Esophagus (tissue), 2 donors: ENCODE measurements around the gene CDKL1. TPM values are rescaled to one million over a fixed set of nuclear protein-coding genes. Genes with fewer than 3 reads are reported as not detected.

Experiments used
- H3K27ac ChIP-seq, 2 donors: one replicate each; pipeline ENCODE4 v1.5.1; 2013; ENCODE audit warnings: low read depth in 2 of 2, mild to moderate bottlenecking in 2 of 2, inconsistent platforms in 1 of 2, low read length in 1 of 2, moderate library complexity in 1 of 2
- H3K27me3 ChIP-seq, 2 donors: one replicate each; pipeline ENCODE4 v1.6.1; 2013; ENCODE audit warnings: low read length in 2 of 2, control low read depth in 1 of 2, mild to moderate bottlenecking in 1 of 2; ENCODE audit not compliant: insufficient read depth in 2 of 2, control insufficient read depth in 1 of 2
- H3K36me3 ChIP-seq, 2 donors: one replicate each; pipeline ENCODE4 v1.6.1; 2013; ENCODE audit warnings: low read length in 1 of 2; ENCODE audit not compliant: control insufficient read depth in 2 of 2, insufficient read depth in 2 of 2
- H3K4me1 ChIP-seq, 2 donors: one replicate each; pipeline ENCODE4 v1.6.1; 2013; ENCODE audit warnings: low read length in 1 of 2; ENCODE audit not compliant: control insufficient read depth in 2 of 2, insufficient read depth in 2 of 2
- H3K4me3 ChIP-seq, 2 donors: one replicate each; pipeline ENCODE4 v1.5.1; 2013; ENCODE audit warnings: low read length in 2 of 2, mild to moderate bottlenecking in 2 of 2, low read depth in 1 of 2, moderate library complexity in 1 of 2
- H3K9me3 ChIP-seq, 2 donors: one replicate each; pipeline ENCODE4 v1.6.1; 2013; ENCODE audit warnings: mild to moderate bottlenecking in 2 of 2, low read depth in 1 of 2, low read length in 1 of 2, moderate library complexity in 1 of 2; ENCODE audit not compliant: control insufficient read depth in 2 of 2, insufficient read depth in 1 of 2
- WGBS, 2 donors: extraction: QIAGEN DNeasy Blood & Tissue Kit; methylation state at CpG; one replicate each; pipeline ENCODE4 v1.1.7; 2013; 5-methylcytosine and 5-hydroxymethylcytosine counted together
- polyA plus RNA-seq, 2 donors: library from polyadenylated mRNA; stranded (reverse); fragments of 200-250 nt; gene quantifications; one replicate each; pipeline ENCODE4 v1.2.3, GENCODE V29; 2013
- donor health status: healthy with polysubstance abuse.
- donor health status: Bipolar disorder and iron deficiency.

The CDKL1 gene
- polyA plus RNA-seq, 2 donors: 1.6 to 1.7 TPM

DNA sequence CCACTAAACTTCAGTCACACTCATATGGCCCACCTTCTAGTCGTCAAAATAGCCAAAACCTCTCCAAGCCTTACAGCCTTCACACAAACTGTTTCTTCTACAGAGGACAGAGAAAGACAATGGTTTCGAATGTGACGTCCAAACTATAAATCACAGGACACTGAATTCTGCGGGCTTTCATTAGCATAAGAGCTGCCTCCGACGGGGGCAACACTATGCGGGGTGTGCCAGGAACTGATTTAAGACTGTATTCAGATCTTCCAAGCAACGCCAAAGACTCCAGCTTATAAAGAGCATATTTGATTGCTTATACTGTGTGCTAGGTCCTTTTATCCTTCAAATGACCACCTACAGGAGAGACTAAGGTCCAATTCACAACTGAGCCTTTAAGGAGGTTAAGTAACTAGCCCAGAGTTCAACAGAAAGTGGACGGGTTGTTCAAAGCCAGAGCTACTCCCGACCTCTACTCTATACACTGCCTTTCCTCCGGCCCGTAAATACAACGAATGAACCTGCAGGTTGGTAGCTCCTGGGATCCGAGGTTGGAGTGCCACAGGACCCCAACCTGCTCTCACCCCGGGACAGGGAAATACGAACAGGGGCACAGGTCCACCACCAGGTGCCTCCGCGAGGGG is 85.2 kb downstream of the CDKL1 start:
- no peaks in the 10 kb centered on the region for H3K36me3 ChIP-seq
- peak overlapping the region; percentile 97 for H3K27ac ChIP-seq
- H3K27me3 ChIP-seq: no peaks in the 10 kb centered on the region
- 3% methylated on average over 18 of the region's 18 CpGs for WGBS, 2 donors
- peak overlapping the region; percentile 65 to 77 for H3K4me3 ChIP-seq
- H3K4me1 ChIP-seq: no peaks in the 10 kb centered on the region
- no peaks in the 10 kb centered on the region for H3K9me3 ChIP-seq

DNA sequence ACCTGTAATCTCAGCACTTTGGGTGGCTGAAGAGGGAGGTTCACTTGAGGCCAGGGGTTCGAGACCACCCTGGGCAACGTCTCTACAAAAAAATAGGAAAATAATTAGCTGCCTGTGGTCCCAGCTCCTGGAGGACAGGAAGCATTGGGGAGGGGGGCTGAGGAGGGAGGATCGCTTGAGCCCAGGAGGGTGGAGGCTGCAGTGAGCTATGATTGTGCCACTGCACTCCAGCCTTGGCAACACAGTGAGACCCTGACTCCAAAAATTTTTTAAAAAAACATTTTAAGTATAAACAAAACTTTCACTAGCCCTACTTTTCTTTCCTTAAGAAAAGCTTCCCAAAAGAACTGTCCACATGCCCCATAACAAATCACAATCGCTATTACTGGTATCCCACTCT is 86.2 kb downstream of the CDKL1 start:
- no peaks in the 10 kb centered on the region for H3K4me1 ChIP-seq
- H3K4me3 ChIP-seq: no peak overlapping the region
- no peaks in the 10 kb centered on the region for H3K27me3 ChIP-seq
- H3K27ac ChIP-seq: no peak overlapping the region
- 90 to 91% methylated on average over 4 of the region's 4 CpGs for WGBS, 2 donors
- no peaks in the 10 kb centered on the region for H3K9me3 ChIP-seq
- H3K36me3 ChIP-seq: no peaks in the 10 kb centered on the region

GRCh38 chr14:50308363-50308915 is 88.2 kb downstream of the CDKL1 start:
- 82 to 84% methylated on average over 4 of the region's 4 CpGs for WGBS, 2 donors
- no peak overlapping the region for H3K27ac ChIP-seq
- H3K9me3 ChIP-seq: no peaks in the 10 kb centered on the region
- H3K4me1 ChIP-seq: no peaks in the 10 kb centered on the region
- no peaks in the 10 kb centered on the region for H3K36me3 ChIP-seq
- no peaks in the 10 kb centered on the region for H3K27me3 ChIP-seq
- no peak overlapping the region for H3K4me3 ChIP-seq

DNA sequence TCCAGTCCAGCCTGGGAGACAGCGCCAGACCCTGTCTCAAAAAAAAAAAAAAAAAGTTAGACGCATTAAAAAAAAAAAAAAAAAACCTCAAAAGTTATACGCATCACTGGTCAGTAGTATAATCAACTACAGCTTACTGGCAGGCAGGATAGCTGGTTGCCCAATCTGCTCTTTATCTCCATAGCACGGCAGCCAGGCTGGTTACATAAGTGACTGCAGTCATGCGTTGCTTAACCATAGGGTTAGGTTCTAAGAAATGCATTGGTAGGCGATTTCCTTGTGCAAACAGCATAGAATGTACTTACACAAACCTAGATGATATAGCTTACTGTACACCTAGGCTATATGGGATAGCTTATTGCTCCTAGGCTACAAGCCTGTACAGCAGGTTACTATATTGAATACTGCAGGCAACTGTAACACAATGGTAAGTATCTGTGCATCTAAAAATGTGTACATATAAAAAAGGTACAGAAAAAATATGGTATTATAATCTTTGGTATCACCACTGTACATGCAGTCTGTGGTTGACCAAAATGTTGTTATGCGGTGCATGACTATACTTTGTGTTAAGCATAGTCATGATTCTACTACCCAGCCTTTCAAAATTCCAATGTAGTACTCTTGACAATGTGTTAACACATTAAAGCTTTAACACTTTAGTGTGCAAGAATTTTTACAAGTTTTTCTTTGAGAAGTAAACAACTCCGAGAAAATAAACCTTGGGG is 92.8 kb downstream of the CDKL1 start:
- H3K36me3 ChIP-seq: no peaks in the 10 kb centered on the region
- no peaks in the 10 kb centered on the region for H3K27me3 ChIP-seq
- no peaks in the 10 kb centered on the region for H3K9me3 ChIP-seq
- H3K4me1 ChIP-seq: no peaks in the 10 kb centered on the region
- 78 to 82% methylated on average over 7 to 8 of the region's 8 CpGs for WGBS, 2 donors
- H3K27ac ChIP-seq: no peak overlapping the region
- no peak overlapping the region for H3K4me3 ChIP-seq

DNA sequence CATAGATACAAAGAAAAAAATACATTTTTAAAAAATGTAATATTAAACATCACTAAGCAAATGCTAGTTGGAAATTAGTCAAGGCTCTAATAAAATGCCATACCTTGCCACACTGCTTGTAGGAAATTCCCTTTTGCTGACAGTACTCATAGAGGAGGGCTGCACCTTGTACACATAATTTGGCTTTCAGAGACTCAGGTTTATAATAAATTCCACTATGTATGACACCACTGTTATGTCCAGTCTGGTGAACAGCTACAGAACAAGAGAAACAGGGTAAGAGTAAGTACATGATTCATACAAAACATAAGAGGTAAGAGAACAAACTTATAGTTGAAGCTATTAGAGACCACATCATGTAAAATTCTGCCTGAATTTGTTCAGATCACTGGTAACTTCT is 94.8 kb downstream of the CDKL1 start:
- Histone ChIP-seq H3K36me3 (no peaks in the 10 kb centered on the region), H3K4me3 (no peak overlapping the region), H3K9me3 (no peaks in the 10 kb centered on the region), H3K27ac (no peak overlapping the region), H3K27me3 (no peaks in the 10 kb centered on the region), H3K4me1 (no peaks in the 10 kb centered on the region)

DNA sequence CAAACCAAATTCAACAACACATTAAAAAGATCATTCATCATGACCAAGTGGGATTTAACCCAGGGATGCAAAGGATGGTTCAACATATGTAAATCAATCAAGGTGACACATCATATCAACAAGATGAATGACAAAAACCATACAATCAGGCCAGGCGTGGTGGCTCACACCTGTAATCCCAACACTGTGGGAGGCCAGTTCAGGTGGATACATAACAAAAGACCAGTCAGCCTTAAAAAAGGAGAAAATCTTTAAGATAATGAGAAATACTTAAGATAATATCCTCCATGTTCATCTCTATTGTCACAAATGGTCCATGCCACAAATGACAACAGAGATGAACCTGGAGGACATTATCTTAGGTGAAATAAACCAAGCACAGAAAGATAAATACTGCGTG is 97.1 kb downstream of the CDKL1 start:
- Histone ChIP-seq H3K27ac (no peak overlapping the region), H3K27me3 (no peaks in the 10 kb centered on the region), H3K4me3 (no peak overlapping the region), H3K36me3 (no peaks in the 10 kb centered on the region), H3K4me1 (no peaks in the 10 kb centered on the region), H3K9me3 (no peaks in the 10 kb centered on the region)
- WGBS, 2 donors: 96 to 97% methylated on average over 2 of the region's 2 CpGs

- H3K36me3 ChIP-seq: no peaks in the 10 kb centered on the region
- 88 to 97% methylated on average over 5 of the region's 5 CpGs for WGBS, 2 donors
- no peaks in the 10 kb centered on the region for H3K4me1 ChIP-seq
- H3K27me3 ChIP-seq: no peaks in the 10 kb centered on the region
- no peak overlapping the region for H3K4me3 ChIP-seq
- H3K9me3 ChIP-seq: no peaks in the 10 kb centered on the region
- no peak overlapping the region for H3K27ac ChIP-seq
Observed at GRCh38 chr14:50290306-50290705, 106.4 kb downstream of the CDKL1 start.

DNA sequence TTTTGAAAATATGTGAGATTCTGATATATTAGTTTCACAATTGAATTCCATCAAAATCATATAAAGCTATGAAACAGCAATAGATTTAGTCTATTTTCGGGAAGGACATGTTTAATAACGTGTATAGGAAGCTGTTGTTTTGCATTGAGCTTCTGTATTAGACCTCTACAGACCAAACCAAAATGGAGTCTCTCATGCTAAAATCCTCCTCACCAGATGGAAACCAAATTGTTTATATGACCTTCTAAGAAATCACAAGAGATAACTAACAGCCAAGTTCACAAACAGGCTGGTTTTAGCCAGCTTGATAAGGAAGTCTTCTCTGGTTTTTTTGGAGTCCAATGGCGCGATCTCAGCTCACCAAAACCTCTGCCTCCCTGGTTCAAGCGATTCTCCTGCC is 108.5 kb downstream of the CDKL1 start:
- H3K4me1 ChIP-seq: no peaks in the 10 kb centered on the region
- H3K27ac ChIP-seq: no peak overlapping the region
- H3K27me3 ChIP-seq: no peaks in the 10 kb centered on the region
- 94 to 96% methylated on average over 5 of the region's 5 CpGs for WGBS, 2 donors
- peaks cover 0 to 1% of the 10 kb centered on the region in 2 donors for H3K36me3 ChIP-seq
- no peak overlapping the region for H3K4me3 ChIP-seq
- no peaks in the 10 kb centered on the region for H3K9me3 ChIP-seq

DNA sequence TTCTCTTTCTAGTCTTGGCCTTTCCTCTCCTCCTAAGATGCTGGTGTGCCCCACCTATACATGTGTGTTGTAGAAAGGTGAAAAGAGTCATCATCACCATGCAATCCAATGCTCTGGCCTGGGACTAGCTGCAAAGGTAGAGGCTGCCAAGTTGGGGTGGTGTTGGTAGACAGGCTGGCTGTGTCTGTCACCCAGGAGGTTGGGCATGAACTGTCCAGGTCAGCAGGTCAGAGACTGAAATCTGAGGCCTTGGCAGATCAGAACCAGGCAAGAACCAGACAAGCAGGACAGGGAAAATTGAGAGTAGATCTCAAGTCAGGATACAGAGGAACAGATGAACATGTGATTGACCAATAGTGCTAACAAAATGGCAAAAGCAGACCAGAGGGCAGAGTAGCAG is 110.8 kb downstream of the CDKL1 start:
- Histone ChIP-seq H3K9me3 (no peaks in the 10 kb centered on the region), H3K4me3 (no peak overlapping the region), H3K36me3 (peaks cover 0 to 2% of the 10 kb centered on the region in 2 donors), H3K27me3 (no peaks in the 10 kb centered on the region), H3K27ac (no peak overlapping the region), H3K4me1 (no peaks in the 10 kb centered on the region)
